Esophagus muscularis mucosa (tissue), 4 donors: Measurements from ENCODE around the gene PFKL. TPM values are rescaled to one million over a fixed set of nuclear protein-coding genes. Genes with fewer than 3 reads are reported as not detected.

Experiments
- DNase-seq: peaks from one replicate; pipeline ENCODE4 v3.0.0-alpha.2; 2017; ENCODE audit errors: extremely low spot score
- H3K27ac ChIP-seq, 4 donors: fragments of 200-600 bp; sonication (generic); replicated peaks in 1 of 4; 1 replicate in 3 of 4; 2 replicates in 1 of 4; pipeline ENCODE4 v1.5.1; 2016 to 2019; ENCODE audit warnings: mild to moderate bottlenecking in 1 of 4
- H3K27me3 ChIP-seq, 4 donors: fragments of 200-600 bp; sonication (generic); one replicate each; pipeline versions ENCODE4 v1.5.1 to v1.6.0; 2016 to 2019
- H3K36me3 ChIP-seq, 4 donors: fragments of 200-600 bp; sonication (generic); one replicate each; pipeline ENCODE4 v1.5.1; 2016 to 2019
- H3K4me1 ChIP-seq, 4 donors: fragments of 200-600 bp; sonication (generic); one replicate each; pipeline ENCODE4 v1.5.1; 2016 to 2019
- H3K4me3 ChIP-seq, 4 donors: fragments of 200-600 bp; sonication (generic); 1 replicate in 2 of 4; 2 replicates in 2 of 4; pipeline ENCODE4 v1.5.1; 2016 to 2019; ENCODE audit warnings: mild to moderate bottlenecking in 4 of 4, moderate library complexity in 1 of 4
- H3K9me3 ChIP-seq, 4 donors: fragments of 200-600 bp; sonication (generic); 1 replicate in 3 of 4; 2 replicates in 1 of 4; pipeline ENCODE4 v1.5.1; 2016 to 2019
- CTCF ChIP-seq, 3 experiments: fragments of 200-600 bp in 2 of 3; fragments of 450-650 bp in 1 of 3; sonication (generic) in 2 of 3; IDR thresholded peaks; one replicate each; pipeline ENCODE4 v1.5.1; 2017 to 2019; ENCODE audit warnings: antibody characterized with exemption in 3 of 3, mild to moderate bottlenecking in 2 of 3, moderate library complexity in 1 of 3
- EP300 ChIP-seq: sonication (generic); formaldehyde crosslinking; IDR thresholded peaks from one replicate; pipeline ENCODE4 v1.6.1; 2017; ENCODE audit warnings: antibody characterized with exemption
- POLR2A ChIP-seq: fragments of 450-650 bp; IDR thresholded peaks from one replicate; pipeline ENCODE4 v1.6.1; 2017; ENCODE audit warnings: antibody characterized with exemption, moderate library complexity, mild to moderate bottlenecking, low read depth
- POLR2AphosphoS5 ChIP-seq, 2 donors: sonication (generic); formaldehyde crosslinking; IDR thresholded peaks; one replicate each; pipeline ENCODE4 v1.6.1; 2017; ENCODE audit warnings: antibody characterized with exemption in 2 of 2
- WGBS: methylation state at CpG from one replicate; pipeline ENCODE4 v1.1.5; 2018; 5-methylcytosine and 5-hydroxymethylcytosine counted together
- intact Hi-C: fragments of 100-400 bp; cut with DNase I; formaldehyde crosslinking; loops from one replicate; pipeline ENCODE4 v1.15.1; 2023
- total RNA-seq, 4 donors: library from RNA; depleted of rRNA; stranded (reverse); fragments of >200 nt; gene quantifications; one replicate each; pipeline versions ENCODE4 v1.1.0 to v1.2.1, GENCODE V29; 2016

The PFKL gene
- total RNA-seq, 4 donors from 2014 or later = 61.5 to 109 (median 83.4) TPM

GRCh38 chr21:44258056-44258725, 41.7 kb upstream of the PFKL start:
- H3K9me3 ChIP-seq = peaks cover 0 to 9% (median 5%) of the 10 kb centered on the region in 4 donors
- H3K4me1 ChIP-seq = no peaks in the 10 kb centered on the region
- H3K4me3 ChIP-seq = no peak overlapping the region
- TF ChIP-seq POLR2A (no peak), CTCF (IDR thresholded peaks at IDR 0.05) (no peak), EP300 (no peak), POLR2AphosphoS5 (IDR thresholded peaks at IDR 0.05) (no peak)
- intact Hi-C loops = no loop called here
- peaks cover 0 to 54% (median 0%) of the 10 kb centered on the region in 4 donors for H3K27me3 ChIP-seq
- WGBS = 94% methylated on average over 17 of the region's 34 CpGs
- H3K36me3 ChIP-seq = no peaks in the 10 kb centered on the region
- peak; percentile 89 for DNase-seq
- no peak overlapping the region for H3K27ac ChIP-seq

GRCh38 chr21:44259082-44259705, 40.7 kb upstream of the PFKL start:
- Histone ChIP-seq H3K36me3 (no peaks in the 10 kb centered on the region), H3K27me3 (peaks cover 0 to 52% (median 0%) of the 10 kb centered on the region in 4 donors), H3K27ac (no peak overlapping the region), H3K4me3 (no peak overlapping the region), H3K9me3 (peaks cover 0 to 9% (median 5%) of the 10 kb centered on the region in 4 donors), H3K4me1 (no peaks in the 10 kb centered on the region)
- intact Hi-C loops = no loop called here
- WGBS = 88% methylated on average over 12 of the region's 22 CpGs
- TF ChIP-seq POLR2A (no peak), EP300 (no peak), POLR2AphosphoS5 (IDR thresholded peaks at IDR 0.05) (no peak), CTCF (IDR thresholded peaks at IDR 0.05) (no peak)
- DNase-seq = peak; percentile 77

GRCh38 chr21:44260066-44260465, 39.8 kb upstream of the PFKL start:
- Histone ChIP-seq H3K36me3 (no peaks in the 10 kb centered on the region), H3K4me3 (no peak overlapping the region), H3K9me3 (peaks cover 0 to 9% (median 5%) of the 10 kb centered on the region in 4 donors), H3K27ac (no peak overlapping the region), H3K27me3 (peaks cover 0 to 45% (median 0%) of the 10 kb centered on the region in 4 donors), H3K4me1 (no peaks in the 10 kb centered on the region)
- TF ChIP-seq EP300 (no peak), POLR2AphosphoS5 (IDR thresholded peaks at IDR 0.05) (no peak), CTCF (IDR thresholded peaks at IDR 0.05) (no peak), POLR2A (no peak)
- intact Hi-C loops = no loop called here
- 72% methylated on average over 4 of the region's 4 CpGs for WGBS
- DNase-seq = no peak

- Histone ChIP-seq H3K27ac (no peak overlapping the region), H3K9me3 (peaks cover 0 to 9% (median 5%) of the 10 kb centered on the region in 4 donors), H3K4me1 (no peaks in the 10 kb centered on the region), H3K27me3 (peaks cover 0 to 37% (median 0%) of the 10 kb centered on the region in 4 donors), H3K36me3 (no peaks in the 10 kb centered on the region), H3K4me3 (no peak overlapping the region)
- intact Hi-C loops = no loop called here
- no peak for TF ChIP-seq EP300
- TF ChIP-seq CTCF (IDR thresholded peaks at IDR 0.05) = no peak
- no peak for TF ChIP-seq POLR2AphosphoS5 (IDR thresholded peaks at IDR 0.05)
- no peak for TF ChIP-seq POLR2A
- no peak for DNase-seq
- WGBS = 72% methylated on average over 7 of the region's 19 CpGs
These were observed 38.8 kb upstream of the PFKL start for GRCh38 chr21:44260791-44261631.
